Measurements from ENCODE around the gene PPP1R27.

- TF ChIP-seq CTCF (IDR thresholded peaks at IDR 0.05) (no peak), EP300 (IDR thresholded peaks at IDR 0.05) (no peak), POLR2AphosphoS5 (IDR thresholded peaks at IDR 0.05) (no peak)
Observed at GRCh38 chr17:81846743-81847689, 12.2 kb upstream of the PPP1R27 start.
